ENCODE measurements around the gene SEPTIN1.

Gene SEPTIN1

DNA sequence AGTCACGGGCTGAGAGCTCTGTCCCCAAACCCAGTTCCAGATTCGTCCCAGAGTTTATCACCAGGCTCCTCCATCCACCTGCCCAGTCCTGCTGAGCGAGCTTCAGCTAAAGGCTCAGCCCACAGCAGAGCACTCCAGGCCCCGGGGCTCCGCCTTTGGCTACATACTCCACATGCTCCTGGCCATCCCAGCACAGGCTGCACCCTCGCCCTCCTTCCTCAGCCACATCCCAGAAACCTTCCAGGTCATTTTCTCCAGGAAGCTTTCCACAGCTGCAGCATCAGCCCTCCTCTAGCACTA is 22.5 kb downstream of the SEPTIN1 start:
- no peaks in the 10 kb centered on the region for H3K27me3 Mint-ChIP-seq
- no peak for DNase-seq
- no peak overlapping the region for H3K27ac Mint-ChIP-seq
- H3K36me3 Mint-ChIP-seq (ENCODE audit: low read depth): peaks cover 85% of the 10 kb centered on the region
- no peak overlapping the region for H3K4me3 Mint-ChIP-seq
- peaks cover 21% of the 10 kb centered on the region for H3K4me1 Mint-ChIP-seq (ENCODE audit: low read depth)
- H3K9me3 Mint-ChIP-seq: no peaks in the 10 kb centered on the region

DNA sequence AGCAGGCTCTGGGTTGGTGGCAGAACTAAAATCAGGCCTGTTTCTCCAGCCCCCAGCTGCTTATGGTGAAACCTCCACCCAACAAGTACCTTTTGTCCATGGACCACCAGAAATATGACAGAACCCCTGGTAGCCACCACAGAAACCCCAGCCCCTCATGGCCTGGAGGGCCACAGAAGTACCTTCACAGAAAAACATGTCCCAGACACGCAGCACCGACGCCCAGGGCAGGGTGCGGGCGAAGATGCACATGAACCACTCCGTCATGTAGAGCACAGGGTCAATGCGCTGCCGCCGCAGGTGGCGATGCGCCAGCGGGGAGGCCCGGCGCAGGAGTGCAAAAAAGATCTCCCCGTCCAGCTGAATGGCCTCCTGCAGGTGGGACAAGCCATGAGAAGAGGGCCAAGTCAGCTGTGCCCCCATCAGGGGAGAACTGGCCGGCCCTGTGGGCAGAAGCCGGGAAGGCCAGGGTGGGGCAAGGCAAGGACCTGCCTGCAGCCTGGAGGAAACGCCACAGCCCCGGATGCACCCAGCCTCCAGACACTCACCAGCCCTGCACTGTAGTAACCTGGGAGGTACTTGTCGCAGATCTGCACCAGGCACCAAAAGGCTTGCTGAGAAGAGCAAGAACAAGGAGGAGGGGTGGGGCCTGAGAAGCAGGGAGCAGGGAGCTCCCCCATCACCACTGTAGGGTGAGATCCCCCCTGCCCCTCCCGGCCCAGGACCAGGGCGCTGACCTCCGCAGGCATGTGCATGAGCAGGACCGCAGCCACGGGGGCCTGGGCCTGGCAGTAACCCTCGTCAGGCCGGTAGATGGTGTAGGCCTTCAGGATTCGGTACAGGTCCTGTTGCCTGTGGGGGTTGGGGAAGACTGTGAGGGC is 23.1 kb downstream of the SEPTIN1 start:
- no peak for DNase-seq
- H3K4me1 Mint-ChIP-seq (ENCODE audit: low read depth): peaks cover 25% of the 10 kb centered on the region
- peak overlapping the region; percentile 55 for H3K27ac Mint-ChIP-seq
- H3K9me3 Mint-ChIP-seq: no peaks in the 10 kb centered on the region
- H3K36me3 Mint-ChIP-seq (ENCODE audit: low read depth): peaks cover 85% of the 10 kb centered on the region
- H3K27me3 Mint-ChIP-seq: no peaks in the 10 kb centered on the region
- H3K4me3 Mint-ChIP-seq: no peak overlapping the region

DNA sequence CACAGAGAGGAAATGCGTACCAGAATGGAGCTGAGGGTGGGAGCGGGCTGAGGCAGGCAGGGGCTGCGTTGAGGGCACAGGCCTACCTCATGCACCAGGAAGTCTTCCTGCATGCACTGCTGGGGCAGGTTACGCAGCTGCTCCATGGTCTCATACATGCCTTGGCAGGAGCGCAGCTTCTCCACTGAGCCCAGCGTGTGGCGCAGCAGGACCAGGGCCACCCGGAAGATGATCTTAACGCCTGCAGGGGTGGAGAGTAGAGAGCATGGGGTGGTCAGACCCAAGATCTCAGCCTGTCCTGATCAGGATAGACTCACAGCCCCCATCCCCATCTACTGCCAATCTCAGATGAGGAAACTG is 23.8 kb downstream of the SEPTIN1 start:
- Mint-ChIP-seq H3K27ac (peak overlapping the region; percentile 55), H3K4me3 (no peak overlapping the region), H3K27me3 (no peaks in the 10 kb centered on the region), H3K9me3 (no peaks in the 10 kb centered on the region), H3K36me3 (ENCODE audit: low read depth) (peaks cover 85% of the 10 kb centered on the region), H3K4me1 (ENCODE audit: low read depth) (peaks cover 32% of the 10 kb centered on the region)
- no peak for DNase-seq

DNA sequence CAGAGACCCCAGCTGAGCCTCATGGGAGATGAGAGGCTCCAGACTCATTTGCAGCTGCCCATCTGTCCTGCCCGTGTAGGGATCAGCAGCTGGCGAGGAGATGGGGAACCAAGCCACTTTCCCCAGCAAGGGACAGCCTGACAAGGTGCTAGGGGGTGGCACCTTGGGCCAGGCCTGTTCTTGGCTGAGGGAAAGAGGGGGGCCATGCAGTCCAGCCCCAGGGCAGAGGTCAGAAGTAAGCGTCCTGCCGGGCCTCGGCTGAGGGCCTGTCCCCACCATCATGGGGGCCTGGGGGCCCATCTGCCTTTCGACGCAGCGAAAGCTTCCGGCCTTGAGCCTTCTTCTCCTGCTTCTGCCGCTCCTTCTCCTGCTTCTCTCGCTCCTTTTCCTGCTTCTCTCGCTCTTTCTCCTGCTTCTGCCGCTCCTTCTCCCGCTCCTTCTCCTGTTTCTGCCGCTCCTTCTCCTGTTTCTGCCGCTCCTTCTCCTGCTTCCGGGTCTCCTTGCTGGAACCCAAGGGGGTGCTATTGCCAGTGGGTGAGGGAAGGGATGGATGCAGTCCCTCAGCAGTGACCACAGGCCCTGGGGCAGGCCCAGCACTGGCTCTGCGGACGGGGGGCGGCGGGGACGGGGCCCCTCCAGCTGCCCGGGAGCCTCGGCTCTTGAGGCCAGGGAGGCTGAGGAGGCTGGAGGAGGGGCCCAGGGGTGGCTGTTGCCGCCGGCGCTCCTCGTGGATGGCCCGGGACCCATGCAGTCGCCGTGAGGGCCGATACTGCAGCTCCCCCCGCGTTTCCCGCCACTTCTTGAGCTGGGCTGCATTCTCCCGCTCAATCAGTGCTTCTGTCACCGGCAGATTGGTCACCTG is 24.4 kb downstream of the SEPTIN1 start:
- H3K36me3 Mint-ChIP-seq (ENCODE audit: low read depth): peaks cover 85% of the 10 kb centered on the region
- DNase-seq: no peak
- no peaks in the 10 kb centered on the region for H3K27me3 Mint-ChIP-seq
- H3K27ac Mint-ChIP-seq: peak overlapping the region; percentile 67
- H3K9me3 Mint-ChIP-seq: no peaks in the 10 kb centered on the region
- H3K4me3 Mint-ChIP-seq: no peak overlapping the region
- H3K4me1 Mint-ChIP-seq (ENCODE audit: low read depth): peaks cover 36% of the 10 kb centered on the region

DNA sequence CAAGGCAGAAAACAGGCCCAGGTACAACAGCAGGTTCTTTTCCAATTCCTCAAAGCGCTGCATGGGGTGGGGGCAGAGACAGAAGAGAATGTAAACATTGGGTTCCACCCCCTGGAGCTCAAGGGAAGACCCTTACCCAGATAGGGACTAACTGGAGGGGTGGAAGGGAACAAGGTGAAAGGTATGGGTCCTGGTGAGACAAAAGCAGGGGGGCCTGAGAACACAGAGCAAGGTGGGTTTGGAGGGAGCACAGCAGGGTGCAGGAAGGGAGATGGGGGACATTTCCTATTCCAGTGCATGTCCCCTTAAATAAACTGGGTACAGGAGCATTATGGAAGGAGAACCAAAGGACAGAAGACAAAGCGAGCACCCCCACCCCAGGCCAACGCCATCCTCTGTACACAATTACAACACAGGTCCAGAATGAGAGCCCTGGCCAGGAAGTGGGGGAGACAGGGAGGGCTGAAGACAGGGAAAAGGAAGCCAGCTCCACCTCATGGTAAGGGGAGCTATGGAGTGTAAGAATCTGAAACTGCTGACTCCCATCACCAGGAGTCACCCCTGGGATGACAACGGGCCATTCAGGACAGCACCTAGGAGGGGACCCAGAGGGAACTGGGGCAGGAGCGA is 25.2 kb downstream of the SEPTIN1 start:
- Mint-ChIP-seq H3K27ac (peak overlapping the region; percentile 67), H3K27me3 (no peaks in the 10 kb centered on the region), H3K4me1 (ENCODE audit: low read depth) (peaks cover 41% of the 10 kb centered on the region), H3K36me3 (ENCODE audit: low read depth) (peaks cover 87% of the 10 kb centered on the region), H3K9me3 (no peaks in the 10 kb centered on the region), H3K4me3 (no peak overlapping the region)
- no peak for DNase-seq

DNA sequence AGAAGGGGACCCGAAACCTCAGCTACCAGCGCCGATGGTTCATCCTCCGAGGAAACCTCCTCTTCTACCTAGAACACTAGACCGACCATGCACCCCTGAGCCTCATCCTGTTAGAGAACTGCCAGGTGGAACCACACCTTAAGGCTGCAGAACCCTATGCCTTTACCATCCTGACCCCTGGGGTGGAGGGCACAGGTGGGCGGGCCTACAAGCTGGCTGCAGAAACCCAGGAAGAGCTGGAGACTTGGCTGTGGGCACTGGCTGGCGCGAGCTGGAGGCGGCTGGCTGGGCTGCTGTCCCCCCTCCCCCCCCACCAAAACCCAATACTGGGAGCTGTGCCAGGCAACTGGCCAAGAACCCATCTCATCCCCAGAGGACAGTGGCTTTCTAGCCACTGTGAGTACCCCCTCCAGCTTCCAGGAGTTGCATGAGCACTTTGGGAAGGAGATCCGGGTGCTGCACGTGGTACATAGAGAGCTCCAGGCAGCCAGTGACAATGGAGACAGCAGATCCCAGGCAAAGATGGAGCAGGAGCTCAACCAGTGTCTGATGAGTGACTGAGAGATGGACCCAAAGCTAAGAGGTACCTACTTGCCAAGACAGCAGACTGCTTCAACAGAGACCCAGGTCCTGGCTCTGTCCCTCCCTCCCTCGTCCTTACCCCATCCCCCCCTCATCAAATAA is 25.8 kb downstream of the SEPTIN1 start:
- peaks cover 45% of the 10 kb centered on the region for H3K4me1 Mint-ChIP-seq (ENCODE audit: low read depth)
- H3K4me3 Mint-ChIP-seq: peak overlapping the region; percentile 96
- H3K36me3 Mint-ChIP-seq (ENCODE audit: low read depth): peaks cover 89% of the 10 kb centered on the region

DNA sequence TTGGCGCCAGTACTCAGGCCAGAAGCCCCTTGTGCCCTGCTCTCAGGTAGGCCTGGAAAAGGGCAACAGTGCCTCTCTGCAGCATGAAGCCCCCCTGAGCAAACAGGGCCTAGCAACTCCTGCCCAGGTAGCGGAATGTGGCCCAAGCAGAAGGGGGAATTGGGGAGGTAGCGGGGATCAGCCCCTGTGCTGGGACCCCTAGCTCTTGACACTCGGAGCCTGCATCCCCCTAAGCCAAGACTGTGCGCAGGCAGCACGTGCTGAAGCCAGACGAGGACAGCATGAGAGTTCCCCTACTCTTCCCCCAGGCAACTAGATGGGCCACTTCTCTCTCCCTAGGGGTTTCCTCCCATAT is 26.4 kb downstream of the SEPTIN1 start:
- DNase-seq: no peak
- H3K36me3 Mint-ChIP-seq (ENCODE audit: low read depth): peaks cover 89% of the 10 kb centered on the region
- peak overlapping the region; percentile 98 for H3K27ac Mint-ChIP-seq
- peak overlapping the region; percentile 96 for H3K4me3 Mint-ChIP-seq
- H3K9me3 Mint-ChIP-seq: no peaks in the 10 kb centered on the region
- H3K27me3 Mint-ChIP-seq: no peaks in the 10 kb centered on the region
- H3K4me1 Mint-ChIP-seq (ENCODE audit: low read depth): peaks cover 50% of the 10 kb centered on the region

More for the DNA sequence above, 25.8 kb downstream of the SEPTIN1 start:
- Mint-ChIP-seq H3K27ac (peak overlapping the region; percentile 98), H3K9me3 (no peaks in the 10 kb centered on the region), H3K27me3 (no peaks in the 10 kb centered on the region)
- DNase-seq: no peak

DNA sequence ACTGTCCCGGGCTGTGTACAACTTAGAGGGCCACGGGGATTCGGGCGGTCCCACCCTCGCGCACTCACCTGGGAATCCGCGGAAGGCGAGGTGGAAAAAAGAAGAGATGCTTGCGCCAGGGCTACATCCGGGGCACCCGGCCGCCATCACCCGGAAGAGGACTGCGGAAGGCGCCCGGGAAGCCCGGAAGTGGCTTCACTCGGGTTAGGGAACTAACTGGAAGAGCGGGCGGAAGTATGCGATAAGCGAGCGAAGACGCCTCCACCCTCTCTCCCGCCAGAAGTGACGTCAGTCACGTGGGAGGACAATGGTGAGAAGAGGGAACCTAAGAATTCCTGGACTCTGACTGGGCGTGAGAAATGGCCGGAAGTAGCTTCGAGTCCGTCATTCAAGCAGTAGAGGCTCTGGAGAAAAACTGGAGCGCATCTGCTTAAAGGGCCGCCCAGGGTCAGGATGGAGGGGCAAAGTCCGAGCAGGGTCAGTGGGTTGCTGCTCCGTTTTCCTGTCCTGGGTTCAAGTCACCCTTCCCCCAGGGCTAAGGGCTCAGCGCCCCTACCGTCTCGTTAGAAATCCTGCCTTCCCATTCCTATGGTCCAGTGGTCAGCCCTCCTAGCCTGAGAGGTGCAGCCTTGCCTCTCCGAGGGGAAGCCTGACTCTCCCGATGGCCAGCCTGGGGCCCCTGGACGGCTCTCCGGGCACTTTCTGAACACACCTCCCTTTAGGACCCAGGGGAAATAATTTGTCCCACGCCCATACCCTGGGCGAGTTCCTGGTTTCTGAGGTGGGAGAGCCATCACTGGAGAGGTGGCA is 27.0 kb downstream of the SEPTIN1 start, which contains the start of gene CD2BP2:
Gene CD2BP2 (minus strand): TSS at position 165 of the 810 bp plus-strand sequence. CDS start 627 bp downstream, outside the sequence.
- peak within 1 kb of the TSS; percentile 98 for H3K27ac Mint-ChIP-seq
- DNase-seq: peak; percentile 88
- peaks cover 56% of the 10 kb centered on the region for H3K4me1 Mint-ChIP-seq (ENCODE audit: low read depth)
- H3K4me3 Mint-ChIP-seq: peak within 1 kb of the TSS; percentile 96
- H3K36me3 Mint-ChIP-seq (ENCODE audit: low read depth): peaks cover 90% of the 10 kb centered on the region
- no peaks in the 10 kb centered on the region for H3K27me3 Mint-ChIP-seq
- no peaks in the 10 kb centered on the region for H3K9me3 Mint-ChIP-seq

DNA sequence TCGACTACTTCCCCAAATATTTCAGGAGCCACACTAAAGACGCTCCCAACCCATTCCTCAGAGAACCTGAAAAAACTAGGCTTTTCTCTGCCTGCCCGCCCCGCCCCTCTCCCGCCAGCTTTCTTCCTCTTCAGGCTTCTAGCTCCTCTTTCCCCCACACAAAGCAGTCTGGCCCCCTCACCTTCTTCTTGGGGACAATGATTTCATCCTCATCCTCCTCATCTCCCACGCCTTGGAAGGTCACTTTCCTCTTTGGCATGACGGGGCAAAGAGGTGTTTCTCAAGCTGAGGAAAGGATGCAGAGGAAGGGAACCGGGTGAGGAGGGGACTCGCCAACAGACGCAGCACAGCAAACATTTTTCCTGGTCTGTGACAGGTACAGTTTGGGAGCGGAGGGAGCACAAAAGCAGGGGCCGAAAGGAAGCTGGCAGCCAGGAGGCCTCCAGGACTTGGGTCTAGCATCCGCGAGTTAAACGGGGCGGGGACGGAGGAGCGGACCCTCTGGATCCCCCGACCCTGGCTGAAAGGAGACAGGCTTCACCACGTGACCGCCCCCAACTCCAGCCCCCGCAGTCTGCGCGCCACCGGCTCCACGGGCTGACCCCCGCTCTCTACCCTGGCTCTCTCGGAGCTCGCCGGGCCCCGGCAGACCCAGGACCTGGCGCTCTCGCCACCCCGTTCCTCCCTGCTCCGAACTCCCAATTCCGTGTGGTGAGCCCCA is 27.8 kb downstream of the SEPTIN1 start:
- H3K36me3 Mint-ChIP-seq (ENCODE audit: low read depth): peaks cover 90% of the 10 kb centered on the region
- no peaks in the 10 kb centered on the region for H3K27me3 Mint-ChIP-seq
- no peak for DNase-seq
- no peaks in the 10 kb centered on the region for H3K9me3 Mint-ChIP-seq
- peaks cover 62% of the 10 kb centered on the region for H3K4me1 Mint-ChIP-seq (ENCODE audit: low read depth)
- peak overlapping the region; percentile 98 for H3K27ac Mint-ChIP-seq
- peak overlapping the region; percentile 96 for H3K4me3 Mint-ChIP-seq

DNA sequence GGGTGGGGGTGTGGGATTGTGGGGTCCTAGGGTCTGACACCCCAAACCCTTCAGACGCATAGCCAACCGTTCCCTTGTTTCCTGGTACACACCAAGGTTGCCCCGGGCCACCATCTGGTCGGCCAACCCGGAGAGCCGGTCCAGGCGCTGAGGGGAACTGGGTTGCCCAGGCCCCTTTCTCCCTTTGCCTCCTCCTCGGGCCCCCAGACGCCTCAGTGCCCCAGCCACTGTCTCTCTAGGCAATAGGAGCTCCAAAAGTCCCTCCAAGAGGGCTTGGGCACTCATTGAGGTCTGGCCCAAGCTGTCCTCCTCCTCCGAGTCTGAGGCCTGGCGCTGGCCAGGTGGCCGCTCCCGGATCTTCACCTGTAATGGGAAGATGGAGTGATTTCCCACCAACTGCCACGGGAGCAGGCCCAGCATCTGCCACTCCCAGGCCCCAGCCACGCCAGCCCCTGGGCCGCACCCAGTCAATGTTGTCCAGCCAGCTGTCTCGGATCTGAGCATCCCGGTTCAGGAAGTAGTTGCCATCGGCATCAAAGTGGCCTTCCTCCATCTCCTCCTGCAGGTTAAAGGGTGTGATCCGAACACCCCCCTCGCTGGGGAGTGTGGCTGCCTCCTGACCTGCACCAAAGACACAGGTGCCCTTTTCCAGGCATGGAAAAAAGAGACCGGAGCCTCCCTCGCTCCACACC is 28.8 kb downstream of the SEPTIN1 start:
- Mint-ChIP-seq H3K4me1 (ENCODE audit: low read depth) (peaks cover 68% of the 10 kb centered on the region), H3K9me3 (no peaks in the 10 kb centered on the region), H3K27me3 (no peaks in the 10 kb centered on the region), H3K27ac (peak overlapping the region; percentile 98), H3K4me3 (peak overlapping the region; percentile 96), H3K36me3 (ENCODE audit: low read depth) (peaks cover 89% of the 10 kb centered on the region)
- DNase-seq: no peak

DNA sequence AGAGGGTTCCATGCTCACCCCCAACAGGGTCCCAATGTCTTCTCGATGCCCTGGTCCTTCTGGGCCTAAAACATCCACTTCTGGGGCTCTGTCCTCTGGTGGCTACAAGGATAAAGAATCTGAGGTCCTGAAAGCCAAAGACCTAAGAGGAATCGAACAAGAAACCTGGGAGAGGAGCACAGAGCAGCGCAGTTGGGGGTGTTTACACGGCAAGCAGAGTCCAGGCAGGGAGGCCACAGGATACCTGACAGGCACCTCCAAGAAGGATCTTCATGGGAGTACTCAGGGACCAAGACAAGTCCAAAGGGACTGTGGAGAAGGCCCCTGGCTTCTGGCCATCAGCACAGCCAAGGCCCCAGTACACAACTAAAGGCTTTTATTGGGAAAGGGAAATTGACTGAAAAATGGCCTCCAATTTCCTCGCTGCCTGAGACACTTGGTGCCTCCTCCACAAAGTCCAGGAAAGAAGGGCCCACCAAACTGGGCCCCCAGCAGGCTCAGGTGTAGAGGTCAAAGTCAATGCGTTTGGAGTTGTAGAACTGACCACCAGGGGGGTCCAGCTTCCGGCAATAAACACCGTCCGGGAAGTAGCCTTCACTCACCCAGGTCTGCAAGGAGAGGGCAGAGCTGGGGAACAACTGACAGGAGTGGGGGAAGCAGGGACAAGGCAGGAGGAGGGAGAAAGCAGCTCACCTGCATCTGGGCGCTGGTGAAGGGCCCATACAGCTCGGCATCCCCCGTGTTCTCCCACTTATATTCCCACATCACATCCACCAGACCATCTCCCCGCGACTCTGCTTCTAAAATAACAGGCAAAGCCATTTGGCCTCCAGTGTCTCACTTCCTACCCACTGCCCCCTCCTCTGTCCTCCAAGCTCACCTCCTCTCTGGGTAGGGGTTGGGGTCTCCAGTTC is 29.6 kb downstream of the SEPTIN1 start:
- peaks cover 90% of the 10 kb centered on the region for H3K36me3 Mint-ChIP-seq (ENCODE audit: low read depth)

More for the DNA sequence above, 29.6 kb downstream of the SEPTIN1 start:
- no peaks in the 10 kb centered on the region for H3K9me3 Mint-ChIP-seq
- H3K4me3 Mint-ChIP-seq: peak overlapping the region; percentile 41
- H3K4me1 Mint-ChIP-seq (ENCODE audit: low read depth): peaks cover 68% of the 10 kb centered on the region
- no peak for DNase-seq
- H3K27ac Mint-ChIP-seq: peak overlapping the region; percentile 98
- no peaks in the 10 kb centered on the region for H3K27me3 Mint-ChIP-seq

Measured in activated T-cell treated with anti-CD3 and anti-CD28 coated beads, Interleukin-2, amount 50 U/mL, for 24 hours (primary cell).